ENCODE results near the gene WWOX.

The WWOX gene

GRCh38 chr16:78748220-78748929 is 648.9 kb downstream of the WWOX start:
- TF ChIP-seq, protein P1, sequence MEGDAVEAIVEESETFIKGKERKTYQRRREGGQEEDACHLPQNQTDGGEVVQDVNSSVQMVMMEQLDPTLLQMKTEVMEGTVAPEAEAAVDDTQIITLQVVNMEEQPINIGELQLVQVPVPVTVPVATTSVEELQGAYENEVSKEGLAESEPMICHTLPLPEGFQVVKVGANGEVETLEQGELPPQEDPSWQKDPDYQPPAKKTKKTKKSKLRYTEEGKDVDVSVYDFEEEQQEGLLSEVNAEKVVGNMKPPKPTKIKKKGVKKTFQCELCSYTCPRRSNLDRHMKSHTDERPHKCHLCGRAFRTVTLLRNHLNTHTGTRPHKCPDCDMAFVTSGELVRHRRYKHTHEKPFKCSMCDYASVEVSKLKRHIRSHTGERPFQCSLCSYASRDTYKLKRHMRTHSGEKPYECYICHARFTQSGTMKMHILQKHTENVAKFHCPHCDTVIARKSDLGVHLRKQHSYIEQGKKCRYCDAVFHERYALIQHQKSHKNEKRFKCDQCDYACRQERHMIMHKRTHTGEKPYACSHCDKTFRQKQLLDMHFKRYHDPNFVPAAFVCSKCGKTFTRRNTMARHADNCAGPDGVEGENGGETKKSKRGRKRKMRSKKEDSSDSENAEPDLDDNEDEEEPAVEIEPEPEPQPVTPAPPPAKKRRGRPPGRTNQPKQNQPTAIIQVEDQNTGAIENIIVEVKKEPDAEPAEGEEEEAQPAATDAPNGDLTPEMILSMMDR (IDR thresholded peaks at IDR 0.05; ENCODE audit: control extremely low read depth, extremely low read depth, low read depth, missing control alignments), result no peak
- DNase-seq (ENCODE audit: extremely low spot score), result no peak
- ChIA-PET POLR2A (no interaction called here), CTCF (interaction anchor here (1.2 to 1.4 kb wide), 2 partner anchors 9 to 22 kb away, joined by 3 to 8 read pairs; no protein-coding TSS in a partner anchor)

DNA sequence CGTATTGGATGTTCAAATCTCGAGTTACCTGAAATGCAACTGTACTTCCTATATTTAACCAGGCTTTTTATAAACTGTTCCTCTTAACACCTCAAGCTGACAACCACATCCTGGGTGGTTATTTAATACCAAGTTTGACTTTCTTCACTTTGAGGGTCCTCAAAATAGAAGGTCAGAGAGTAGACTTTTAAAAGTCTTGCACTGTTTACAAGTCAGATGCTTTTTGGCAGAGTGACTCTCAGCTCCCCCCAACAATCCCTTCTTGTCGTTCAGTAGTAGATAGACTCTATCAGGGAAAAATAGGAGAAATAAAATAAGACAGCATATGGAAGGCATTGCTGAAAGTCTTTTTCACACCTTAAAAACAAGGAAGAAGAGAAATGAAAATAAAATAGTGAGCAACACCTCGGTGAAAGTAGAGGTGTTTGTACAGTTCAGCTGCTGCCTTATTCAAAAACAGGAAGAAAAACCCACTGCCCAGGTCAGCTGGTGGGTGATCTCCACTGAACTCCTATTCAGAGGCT is 650.4 kb downstream of the WWOX start:
- ChIA-PET CTCF (interaction anchor here (0.9 to 1.7 kb wide), 2 partner anchors 10 to 20 kb away, joined by 3 to 4 read pairs; no protein-coding TSS in a partner anchor), POLR2A (no interaction called here)
- TF ChIP-seq, protein P1 (IDR thresholded peaks at IDR 0.05; ENCODE audit: control extremely low read depth, extremely low read depth, low read depth, missing control alignments), result no peak
- no peak for DNase-seq (ENCODE audit: extremely low spot score)

DNA sequence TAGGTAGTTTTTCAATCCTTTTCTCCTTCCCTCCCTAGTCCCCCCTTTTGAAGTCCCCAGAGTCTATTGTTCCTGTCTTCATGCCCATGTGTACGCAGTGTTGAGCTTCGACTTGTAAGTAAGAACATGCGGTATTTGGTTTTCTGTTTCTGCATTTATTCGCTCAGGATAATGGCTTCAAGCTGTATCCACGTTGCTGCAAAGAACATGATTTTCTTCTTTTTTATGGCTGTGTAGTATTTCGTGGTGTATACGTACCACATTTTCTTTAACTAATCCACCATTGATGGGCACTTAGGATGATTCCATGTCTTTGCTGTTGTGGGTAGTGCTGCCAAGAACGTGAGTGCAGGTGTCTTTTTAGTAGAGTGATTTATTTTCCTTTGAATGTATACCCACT is 651.2 kb downstream of the WWOX start:
- ChIA-PET POLR2A (no interaction called here), CTCF (interaction anchor here (0.9 to 1.7 kb wide), 2 partner anchors 9 to 19 kb away, joined by 3 to 4 read pairs; no protein-coding TSS in a partner anchor)
- TF ChIP-seq, protein P1 (IDR thresholded peaks at IDR 0.05; ENCODE audit: control extremely low read depth, extremely low read depth, low read depth, missing control alignments), result no peak
- DNase-seq (ENCODE audit: extremely low spot score), result no peak

GRCh38 chr16:78751601-78752000 is 652.1 kb downstream of the WWOX start:
- POLR2A ChIA-PET, result no interaction called here
- DNase-seq (ENCODE audit: extremely low spot score), result no peak

GRCh38 chr16:78754713-78755112 is 655.3 kb downstream of the WWOX start:
- DNase-seq (ENCODE audit: extremely low spot score), result no peak
- ChIA-PET CTCF (no interaction called here), POLR2A (no interaction called here)
- TF ChIP-seq, protein P1 (IDR thresholded peaks at IDR 0.05; ENCODE audit: control extremely low read depth, extremely low read depth, low read depth, missing control alignments), result no peak

More at GRCh38 chr16:78751601-78752000, 652.1 kb downstream of the WWOX start:
- CTCF ChIA-PET, result no interaction called here
- TF ChIP-seq, protein P1 (IDR thresholded peaks at IDR 0.05; ENCODE audit: control extremely low read depth, extremely low read depth, low read depth, missing control alignments), result no peak

DNA sequence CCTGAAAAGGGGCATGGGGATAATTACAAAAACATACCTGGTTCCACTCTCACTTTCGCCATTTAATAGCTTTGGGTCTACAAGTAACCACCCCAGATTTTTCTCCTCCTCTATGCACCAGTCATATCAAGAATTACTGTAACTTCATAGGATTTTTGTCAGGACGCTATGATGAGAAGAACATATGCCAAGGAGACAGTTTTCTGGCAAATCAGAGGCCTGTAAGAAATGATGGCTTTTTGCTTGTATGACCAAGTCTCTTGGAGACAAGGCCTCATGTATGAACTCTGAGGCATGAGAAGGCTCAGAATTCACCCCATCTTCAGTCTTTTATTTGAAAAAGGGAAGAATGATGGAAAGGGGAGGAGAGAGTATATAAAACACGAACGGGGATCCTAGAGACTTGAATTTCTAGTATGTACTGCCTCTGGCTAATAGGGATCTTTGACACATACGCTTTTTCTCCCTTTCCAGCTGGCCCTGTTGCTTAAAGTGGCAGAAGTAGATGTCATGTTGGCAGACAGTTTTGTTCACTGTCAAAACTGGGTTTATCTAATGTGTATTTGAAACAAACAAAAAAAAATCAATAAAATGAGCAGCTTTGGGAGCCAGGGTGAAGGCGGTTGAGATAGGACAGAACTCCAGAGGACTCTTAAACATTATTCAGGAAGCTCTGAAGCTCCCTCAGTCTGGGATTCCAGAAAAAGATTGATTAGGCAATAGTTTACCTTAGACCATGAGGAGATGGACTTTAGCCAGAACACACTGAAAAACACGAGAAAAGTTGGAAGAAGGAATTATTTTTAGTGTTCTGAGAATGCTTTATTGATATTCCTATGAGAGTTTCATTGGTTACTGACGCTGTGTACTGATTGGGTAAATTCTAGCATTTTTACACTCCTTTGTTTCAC is 656.6 kb downstream of the WWOX start:
- ChIA-PET CTCF (interaction anchor here (2.5 kb wide), 1 partner anchor 14 kb away, joined by 6 read pairs; no protein-coding TSS in a partner anchor), POLR2A (no interaction called here)
- no peak for DNase-seq (ENCODE audit: extremely low spot score)
- TF ChIP-seq, protein P1 (IDR thresholded peaks at IDR 0.05; ENCODE audit: control extremely low read depth, extremely low read depth, low read depth, missing control alignments), result no peak
